ENCODE results near the gene RPS21. TPM values are rescaled to one million over a fixed set of nuclear protein-coding genes. Genes with fewer than 3 reads are reported as not detected.
"Not testable (repeated sequence)": the region's sequence is repeated elsewhere in the genome, so short reads cannot be mapped to it uniquely, and the experiment has no call there.

RPS21 gene
- total and polyA plus RNA-seq, 10 of the 15 experiments (the other 5 are each of a cell fraction or from before 2014, with no cell fraction given): 1,474 to 4,987 (median 2,439) TPM

GRCh38 chr20:62425281-62426058, 38.6 kb downstream of the RPS21 start:
- no peak for ATAC-seq
- H3K79me2 ChIP-seq (ENCODE audit: control insufficient read depth, insufficient read depth, low read length): no peaks in the 10 kb centered on the region
- WGBS (ENCODE audit: insufficient coverage, insufficient replicate concordance, low lambda C conversion rate, missing lambda C conversion rate): 54% methylated on average over 21 of the region's 21 CpGs
- H3K9ac ChIP-seq (ENCODE audit: control insufficient read depth, insufficient read depth, low read length): no peak overlapping the region
- no peaks in the 10 kb centered on the region for H3K4me1 ChIP-seq (ENCODE audit: control insufficient read depth, insufficient read depth, low read length)
- no peaks in the 10 kb centered on the region for H3K36me3 ChIP-seq (ENCODE audit: control insufficient read depth in 2 of 2, insufficient read depth in 2 of 2, low read length in 1 of 2)
- no peaks in the 10 kb centered on the region for H3K9me3 ChIP-seq (replicated peaks; ENCODE audit: control insufficient read depth, insufficient read depth, low read length)
- H3K27me3 ChIP-seq (replicated peaks in 1 of 2; ENCODE audit: control insufficient read depth in 2 of 2, insufficient read depth in 2 of 2, low read length in 1 of 2): peaks cover 0 to 1% of the 10 kb centered on the region in 2 experiments; a peak in 2 of 4 replicates
- FAIRE-seq: no peak
- TF ChIP-seq SUZ12 (IDR thresholded peaks at IDR 0.05; ENCODE audit: unreplicated experiment) (no peak), RELA (IDR thresholded peaks at IDR 0.05; ENCODE audit: borderline replicate concordance, partially characterized antibody) (no peak), POLR2AphosphoS2 (IDR thresholded peaks at IDR 0.05; ENCODE audit: low read depth, low read length) (no peak), HDAC6 (IDR thresholded peaks at IDR 0.05; ENCODE audit: unreplicated experiment) (no peak), BACH1 (IDR thresholded peaks at IDR 0.05; ENCODE audit: borderline replicate concordance) (no peak), FOXK2 (IDR thresholded peaks at IDR 0.05) (no peak), REST (IDR thresholded peaks at IDR 0.05; ENCODE audit: low read depth, low read length) (no peak), PAX8 (IDR thresholded peaks at IDR 0.05) (no peak), BMI1 (IDR thresholded peaks at IDR 0.05; ENCODE audit: borderline replicate concordance) (no peak), TAF1 (IDR thresholded peaks at IDR 0.05; ENCODE audit: borderline replicate concordance, low read depth, low read length) (no peak), ZBTB40 (IDR thresholded peaks at IDR 0.05; ENCODE audit: borderline replicate concordance) (no peak)
- CTCF ChIA-PET: no interaction called here
- RAD21 ChIA-PET (ENCODE audit: unreplicated experiment): no interaction called here
- SMC1A ChIA-PET (ENCODE audit: uncharacterized antibody, unreplicated experiment): no interaction called here
- POLR2A ChIA-PET: no interaction called here
- H3K27ac ChIP-seq (ENCODE audit: control insufficient read depth, insufficient read depth): no peak overlapping the region
- no peak overlapping the region for H2AFZ ChIP-seq (ENCODE audit: control insufficient read depth, low read depth, low read length)
- H3K4me2 ChIP-seq (ENCODE audit: control insufficient read depth, insufficient read depth): no peak overlapping the region
- in situ Hi-C loops (cut with MboI) (no loop called here), intact Hi-C loops (cut with micrococcal nuclease; ENCODE audit: unreplicated experiment) (no loop called here)
- H3K4me3 ChIP-seq: no peak overlapping the region
- no peaks in the 10 kb centered on the region for H4K20me1 ChIP-seq (ENCODE audit: control insufficient read depth, insufficient read depth)
- DNase-seq (ENCODE audit: low read depth, low spot score): no peak
- BruUV-seq (replicated peaks): no TSS peak

- ATAC-seq; RAD21 ChIA-PET (ENCODE audit: unreplicated experiment); in situ Hi-C loops (cut with MboI); H3K4me1 ChIP-seq (ENCODE audit: control insufficient read depth, insufficient read depth, low read length); H3K9ac ChIP-seq (ENCODE audit: control insufficient read depth, insufficient read depth, low read length); DNase-seq (ENCODE audit: low read depth, low spot score); H3K27me3 ChIP-seq (replicated peaks in 1 of 2; ENCODE audit: control insufficient read depth in 2 of 2, insufficient read depth in 2 of 2, low read length in 1 of 2); SMC1A ChIA-PET (ENCODE audit: uncharacterized antibody, unreplicated experiment); H3K4me2 ChIP-seq (ENCODE audit: control insufficient read depth, insufficient read depth); H3K36me3 ChIP-seq (ENCODE audit: control insufficient read depth in 2 of 2, insufficient read depth in 2 of 2, low read length in 1 of 2); H3K79me2 ChIP-seq (ENCODE audit: control insufficient read depth, insufficient read depth, low read length); CTCF ChIA-PET; H3K9me3 ChIP-seq (replicated peaks; ENCODE audit: control insufficient read depth, insufficient read depth, low read length); FAIRE-seq; BruUV-seq (replicated peaks); intact Hi-C loops (cut with micrococcal nuclease; ENCODE audit: unreplicated experiment); H4K20me1 ChIP-seq (ENCODE audit: control insufficient read depth, insufficient read depth); H3K27ac ChIP-seq (ENCODE audit: control insufficient read depth, insufficient read depth); H2AFZ ChIP-seq (ENCODE audit: control insufficient read depth, low read depth, low read length); H3K4me3 ChIP-seq; POLR2A ChIA-PET: not testable (repeated sequence)
- 66% methylated on average over 4 of the region's 4 CpGs for WGBS (ENCODE audit: insufficient coverage, insufficient replicate concordance, low lambda C conversion rate, missing lambda C conversion rate)
Observed at GRCh38 chr20:62426059-62426348, 39.1 kb downstream of the RPS21 start.
